WTC11 (cell line): ENCODE results near the gene KCNT1.

Experiments used
- ELF4 ChIP-seq: sonication (generic); formaldehyde crosslinking; IDR thresholded peaks from 2 replicates; pipeline ENCODE4 v1.8.1; 2022; ENCODE audit warnings: low read depth, mild to moderate bottlenecking, moderate library complexity, missing genetic modification reagents
- NFE2L1 ChIP-seq: sonication (generic); formaldehyde crosslinking; IDR thresholded peaks from 2 replicates; pipeline ENCODE4 v1.8.1; 2023; ENCODE audit warnings: missing genetic modification reagents
- NR3C1 ChIP-seq: sonication (generic); formaldehyde crosslinking; conservative IDR thresholded peaks from 2 replicates; pipeline ENCODE4 v1.8.1; 2023; ENCODE audit warnings: low read depth, mild to moderate bottlenecking, missing genetic modification reagents
- TCF7 ChIP-seq: sonication (generic); formaldehyde crosslinking; IDR thresholded peaks from 2 replicates; pipeline ENCODE4 v1.8.0; 2022; ENCODE audit warnings: mild to moderate bottlenecking, low read depth, missing genetic modification reagents, moderate library complexity
- ZNF138 ChIP-seq: sonication (generic); formaldehyde crosslinking; conservative IDR thresholded peaks from 2 replicates; pipeline ENCODE4 v1.8.1; 2022; ENCODE audit warnings: mild to moderate bottlenecking, moderate library complexity, missing genetic modification reagents
- TF ChIP-seq, protein P1 (sequence below): fragments of 200-600 bp; IDR thresholded peaks from 2 replicates; pipeline ENCODE4 v1.8.0; 2022; ENCODE audit warnings: antibody characterized with exemption
- TF ChIP-seq, protein P2 (sequence below): sonication (generic); formaldehyde crosslinking; IDR thresholded peaks from 2 replicates; pipeline ENCODE4 v1.8.1; 2022; ENCODE audit warnings: mild to moderate bottlenecking, moderate library complexity, missing genetic modification reagents
- TF ChIP-seq, protein P3 (sequence below): fragments of 250-450 bp; sonication (Bioruptor Pico); IDR thresholded peaks from 2 replicates; pipeline ENCODE4 v2.1.2; 2022; ENCODE audit warnings: mild to moderate bottlenecking, moderate library complexity
- TF ChIP-seq, protein P4 (sequence below): sonication (generic); formaldehyde crosslinking; IDR thresholded peaks from 2 replicates; pipeline ENCODE4 v1.8.1; 2022; ENCODE audit warnings: low read depth, missing genetic modification reagents, borderline replicate concordance

DNA sequence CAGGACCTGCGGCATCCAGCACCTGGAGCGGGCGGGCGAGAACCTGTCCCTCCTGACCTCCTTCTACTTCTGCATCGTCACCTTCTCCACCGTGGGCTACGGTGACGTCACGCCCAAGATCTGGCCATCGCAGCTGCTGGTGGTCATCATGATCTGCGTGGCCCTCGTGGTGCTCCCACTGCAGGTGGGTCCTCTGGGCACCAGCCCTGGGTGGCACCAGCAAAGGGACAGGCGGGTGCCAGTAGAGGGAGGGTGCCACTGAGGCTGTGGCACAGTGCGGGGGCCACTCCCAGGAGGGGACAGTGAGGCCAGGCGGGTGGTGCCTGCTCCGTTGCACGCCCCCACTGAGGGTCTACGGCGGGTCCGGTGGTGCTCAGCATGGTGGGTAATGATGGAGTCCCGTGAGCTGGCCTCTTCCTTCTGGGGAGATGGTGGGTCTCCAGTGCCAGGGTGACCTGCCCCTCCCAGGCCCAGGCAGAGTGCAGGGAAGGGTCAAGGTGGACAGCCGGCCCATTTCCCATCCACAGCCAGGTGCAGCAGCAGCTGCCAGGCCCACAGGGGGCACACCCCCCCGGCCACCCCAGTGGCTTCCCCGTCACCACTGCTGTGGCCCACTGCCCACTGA is 57.8 kb downstream of the KCNT1 start:
- TF ChIP-seq TCF7 (CRISPR knock-in tag) (no peak), NR3C1 (no peak), ELF4 (CRISPR knock-in tag) (no peak), NFE2L1 (CRISPR knock-in tag) (no peak), ZNF138 (no peak)
- TF ChIP-seq, protein P1, sequence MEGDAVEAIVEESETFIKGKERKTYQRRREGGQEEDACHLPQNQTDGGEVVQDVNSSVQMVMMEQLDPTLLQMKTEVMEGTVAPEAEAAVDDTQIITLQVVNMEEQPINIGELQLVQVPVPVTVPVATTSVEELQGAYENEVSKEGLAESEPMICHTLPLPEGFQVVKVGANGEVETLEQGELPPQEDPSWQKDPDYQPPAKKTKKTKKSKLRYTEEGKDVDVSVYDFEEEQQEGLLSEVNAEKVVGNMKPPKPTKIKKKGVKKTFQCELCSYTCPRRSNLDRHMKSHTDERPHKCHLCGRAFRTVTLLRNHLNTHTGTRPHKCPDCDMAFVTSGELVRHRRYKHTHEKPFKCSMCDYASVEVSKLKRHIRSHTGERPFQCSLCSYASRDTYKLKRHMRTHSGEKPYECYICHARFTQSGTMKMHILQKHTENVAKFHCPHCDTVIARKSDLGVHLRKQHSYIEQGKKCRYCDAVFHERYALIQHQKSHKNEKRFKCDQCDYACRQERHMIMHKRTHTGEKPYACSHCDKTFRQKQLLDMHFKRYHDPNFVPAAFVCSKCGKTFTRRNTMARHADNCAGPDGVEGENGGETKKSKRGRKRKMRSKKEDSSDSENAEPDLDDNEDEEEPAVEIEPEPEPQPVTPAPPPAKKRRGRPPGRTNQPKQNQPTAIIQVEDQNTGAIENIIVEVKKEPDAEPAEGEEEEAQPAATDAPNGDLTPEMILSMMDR = no peak
- TF ChIP-seq, protein P2, sequence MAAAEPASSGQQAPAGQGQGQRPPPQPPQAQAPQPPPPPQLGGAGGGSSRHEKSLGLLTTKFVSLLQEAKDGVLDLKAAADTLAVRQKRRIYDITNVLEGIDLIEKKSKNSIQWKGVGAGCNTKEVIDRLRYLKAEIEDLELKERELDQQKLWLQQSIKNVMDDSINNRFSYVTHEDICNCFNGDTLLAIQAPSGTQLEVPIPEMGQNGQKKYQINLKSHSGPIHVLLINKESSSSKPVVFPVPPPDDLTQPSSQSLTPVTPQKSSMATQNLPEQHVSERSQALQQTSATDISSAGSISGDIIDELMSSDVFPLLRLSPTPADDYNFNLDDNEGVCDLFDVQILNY (CRISPR knock-in tag) = no peak
- TF ChIP-seq, protein P3, sequence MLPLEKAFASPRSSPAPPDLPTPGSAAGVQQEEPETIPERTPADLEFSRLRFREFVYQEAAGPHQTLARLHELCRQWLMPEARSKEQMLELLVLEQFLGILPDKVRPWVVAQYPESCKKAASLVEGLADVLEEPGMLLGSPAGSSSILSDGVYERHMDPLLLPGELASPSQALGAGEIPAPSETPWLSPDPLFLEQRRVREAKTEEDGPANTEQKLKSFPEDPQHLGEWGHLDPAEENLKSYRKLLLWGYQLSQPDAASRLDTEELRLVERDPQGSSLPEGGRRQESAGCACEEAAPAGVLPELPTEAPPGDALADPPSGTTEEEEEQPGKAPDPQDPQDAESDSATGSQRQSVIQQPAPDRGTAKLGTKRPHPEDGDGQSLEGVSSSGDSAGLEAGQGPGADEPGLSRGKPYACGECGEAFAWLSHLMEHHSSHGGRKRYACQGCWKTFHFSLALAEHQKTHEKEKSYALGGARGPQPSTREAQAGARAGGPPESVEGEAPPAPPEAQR (CRISPR knock-in tag) = no peak
- TF ChIP-seq, protein P4, sequence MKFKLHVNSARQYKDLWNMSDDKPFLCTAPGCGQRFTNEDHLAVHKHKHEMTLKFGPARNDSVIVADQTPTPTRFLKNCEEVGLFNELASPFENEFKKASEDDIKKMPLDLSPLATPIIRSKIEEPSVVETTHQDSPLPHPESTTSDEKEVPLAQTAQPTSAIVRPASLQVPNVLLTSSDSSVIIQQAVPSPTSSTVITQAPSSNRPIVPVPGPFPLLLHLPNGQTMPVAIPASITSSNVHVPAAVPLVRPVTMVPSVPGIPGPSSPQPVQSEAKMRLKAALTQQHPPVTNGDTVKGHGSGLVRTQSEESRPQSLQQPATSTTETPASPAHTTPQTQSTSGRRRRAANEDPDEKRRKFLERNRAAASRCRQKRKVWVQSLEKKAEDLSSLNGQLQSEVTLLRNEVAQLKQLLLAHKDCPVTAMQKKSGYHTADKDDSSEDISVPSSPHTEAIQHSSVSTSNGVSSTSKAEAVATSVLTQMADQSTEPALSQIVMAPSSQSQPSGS (CRISPR knock-in tag) = no peak
